ENCODE measurements around the gene SLC35F3.

SLC35F3 gene

GRCh38 chr1:234322097-234322496, 417.6 kb downstream of the SLC35F3 start:
- in situ Hi-C loops (cut with HindIII; ENCODE audit: low pct_unique_long_range_greater_than_20kb, low sequenced_read_pairs): no loop called here
- DNase-seq (ENCODE audit: low read depth in 1 of 2, low spot score in 1 of 2): no peak
- no peak for TF ChIP-seq JUND (IDR thresholded peaks at IDR 0.05; ENCODE audit: low read depth)

- in situ Hi-C loops (cut with HindIII; ENCODE audit: low pct_unique_long_range_greater_than_20kb, low sequenced_read_pairs): no loop called here
- no peak for TF ChIP-seq JUND (IDR thresholded peaks at IDR 0.05; ENCODE audit: low read depth)
- DNase-seq (ENCODE audit: low read depth in 1 of 2, low spot score in 1 of 2): peak in 1 of 2 experiments; percentile 61
These were observed 418.5 kb downstream of the SLC35F3 start for GRCh38 chr1:234322979-234323378.

- DNase-seq (ENCODE audit: low read depth in 1 of 2, low spot score in 1 of 2): no peak
- in situ Hi-C loops (cut with HindIII; ENCODE audit: low pct_unique_long_range_greater_than_20kb, low sequenced_read_pairs): no loop called here
- no peak for TF ChIP-seq JUND (IDR thresholded peaks at IDR 0.05; ENCODE audit: low read depth)
These were observed 420.3 kb downstream of the SLC35F3 start for GRCh38 chr1:234324821-234325220.

GRCh38 chr1:234325878-234326496, 421.5 kb downstream of the SLC35F3 start:
- in situ Hi-C loops (cut with HindIII; ENCODE audit: low pct_unique_long_range_greater_than_20kb, low sequenced_read_pairs): no loop called here
- TF ChIP-seq JUND (IDR thresholded peaks at IDR 0.05; ENCODE audit: low read depth): no peak

GRCh38 chr1:234326497-234327366, 422.3 kb downstream of the SLC35F3 start:
- in situ Hi-C loops (cut with HindIII; ENCODE audit: low pct_unique_long_range_greater_than_20kb, low sequenced_read_pairs): no loop called here
- TF ChIP-seq JUND (IDR thresholded peaks at IDR 0.05; ENCODE audit: low read depth): no peak

More at GRCh38 chr1:234325878-234326496, 421.5 kb downstream of the SLC35F3 start:
- no peak for DNase-seq (ENCODE audit: low read depth in 1 of 2, low spot score in 1 of 2)

GRCh38 chr1:234327577-234328164, 423.2 kb downstream of the SLC35F3 start:
- no peak for TF ChIP-seq JUND (IDR thresholded peaks at IDR 0.05; ENCODE audit: low read depth)
- DNase-seq (ENCODE audit: low read depth in 1 of 2, low spot score in 1 of 2): no peak
- in situ Hi-C loops (cut with HindIII; ENCODE audit: low pct_unique_long_range_greater_than_20kb, low sequenced_read_pairs): no loop called here

More at GRCh38 chr1:234326497-234327366, 422.3 kb downstream of the SLC35F3 start:
- peak; percentile 47 to 73 for DNase-seq (ENCODE audit: low read depth in 1 of 2, low spot score in 1 of 2)

- no peak for TF ChIP-seq JUND (IDR thresholded peaks at IDR 0.05; ENCODE audit: low read depth)
- in situ Hi-C loops (cut with HindIII; ENCODE audit: low pct_unique_long_range_greater_than_20kb, low sequenced_read_pairs): no loop called here
- no peak for DNase-seq (ENCODE audit: low read depth in 1 of 2, low spot score in 1 of 2)
These were observed 426.4 kb downstream of the SLC35F3 start for GRCh38 chr1:234330843-234331215.

- in situ Hi-C loops (cut with HindIII; ENCODE audit: low pct_unique_long_range_greater_than_20kb, low sequenced_read_pairs): no loop called here
- no peak for DNase-seq (ENCODE audit: low read depth in 1 of 2, low spot score in 1 of 2)
- no peak for TF ChIP-seq JUND (IDR thresholded peaks at IDR 0.05; ENCODE audit: low read depth)
These were observed 427.0 kb downstream of the SLC35F3 start for GRCh38 chr1:234331507-234331906.

- no peak for TF ChIP-seq JUND (IDR thresholded peaks at IDR 0.05; ENCODE audit: low read depth)
- in situ Hi-C loops (cut with HindIII; ENCODE audit: low pct_unique_long_range_greater_than_20kb, low sequenced_read_pairs): no loop called here
- DNase-seq (ENCODE audit: low read depth in 1 of 2, low spot score in 1 of 2): no peak
These were observed 431.9 kb downstream of the SLC35F3 start for GRCh38 chr1:234336359-234336758.

- TF ChIP-seq JUND (IDR thresholded peaks at IDR 0.05; ENCODE audit: low read depth): no peak
- in situ Hi-C loops (cut with HindIII; ENCODE audit: low pct_unique_long_range_greater_than_20kb, low sequenced_read_pairs): no loop called here
- no peak for DNase-seq (ENCODE audit: low read depth in 1 of 2, low spot score in 1 of 2)
These were observed 432.8 kb downstream of the SLC35F3 start for GRCh38 chr1:234337233-234337632.

- in situ Hi-C loops (cut with HindIII; ENCODE audit: low pct_unique_long_range_greater_than_20kb, low sequenced_read_pairs): no loop called here
- no peak for TF ChIP-seq JUND (IDR thresholded peaks at IDR 0.05; ENCODE audit: low read depth)
- no peak for DNase-seq (ENCODE audit: low read depth in 1 of 2, low spot score in 1 of 2)
These were observed 436.1 kb downstream of the SLC35F3 start for GRCh38 chr1:234340528-234340927.

- in situ Hi-C loops (cut with HindIII; ENCODE audit: low pct_unique_long_range_greater_than_20kb, low sequenced_read_pairs): no loop called here
- DNase-seq (ENCODE audit: low read depth in 1 of 2, low spot score in 1 of 2): no peak
- no peak for TF ChIP-seq JUND (IDR thresholded peaks at IDR 0.05; ENCODE audit: low read depth)
These were observed 438.3 kb downstream of the SLC35F3 start for GRCh38 chr1:234342774-234343173.

GRCh38 chr1:234345237-234345636, 440.8 kb downstream of the SLC35F3 start:
- DNase-seq (ENCODE audit: low read depth in 1 of 2, low spot score in 1 of 2): no peak
- in situ Hi-C loops (cut with HindIII; ENCODE audit: low pct_unique_long_range_greater_than_20kb, low sequenced_read_pairs): no loop called here
- no peak for TF ChIP-seq JUND (IDR thresholded peaks at IDR 0.05; ENCODE audit: low read depth)

Measured in T47D (cell line).